Measurements from ENCODE around the gene LIMS2.

The LIMS2 gene

GRCh38 chr2:127701193-127701650, 25.9 kb upstream of the LIMS2 start, which contains the start of gene SFT2D3:
TSS of gene SFT2D3 (plus strand) at chr2:127701497. CDS start at chr2:127701529, 32 bp downstream.
- DNase-seq (ENCODE audit: low spot score) = peak; percentile 89

- no peak for DNase-seq (ENCODE audit: low spot score)
Measured at GRCh38 chr2:127700527-127701192, 25.3 kb upstream of the LIMS2 start.

GRCh38 chr2:127698553-127699355, 23.4 kb upstream of the LIMS2 start:
- DNase-seq (ENCODE audit: low spot score) = no peak

- no peak for DNase-seq (ENCODE audit: low spot score)
Measured at GRCh38 chr2:127697482-127698180, 22.3 kb upstream of the LIMS2 start.

GRCh38 chr2:127695491-127696472, 20.5 kb upstream of the LIMS2 start:
- no peak for DNase-seq (ENCODE audit: low spot score)

- no peak for DNase-seq (ENCODE audit: low spot score)
Measured at GRCh38 chr2:127694986-127695385, 19.7 kb upstream of the LIMS2 start.

GRCh38 chr2:127690696-127691095, 15.4 kb upstream of the LIMS2 start:
- no peak for DNase-seq (ENCODE audit: low spot score)

GRCh38 chr2:127688405-127688804, 13.1 kb upstream of the LIMS2 start:
- DNase-seq (ENCODE audit: low spot score) = no peak

- DNase-seq (ENCODE audit: low spot score) = no peak
Measured at GRCh38 chr2:127685410-127686080, 10.2 kb upstream of the LIMS2 start.

GRCh38 chr2:127683757-127684156, 8.4 kb upstream of the LIMS2 start:
- DNase-seq (ENCODE audit: low spot score) = no peak

- DNase-seq (ENCODE audit: low spot score) = no peak
Measured at GRCh38 chr2:127683056-127683455, 7.7 kb upstream of the LIMS2 start.

GRCh38 chr2:127681976-127682857, 6.9 kb upstream of the LIMS2 start:
- no peak for DNase-seq (ENCODE audit: low spot score)

GRCh38 chr2:127681288-127681804, 6.0 kb upstream of the LIMS2 start:
- no peak for DNase-seq (ENCODE audit: low spot score)

GRCh38 chr2:127680706-127681287, 5.5 kb upstream of the LIMS2 start:
- DNase-seq (ENCODE audit: low spot score) = no peak

- no peak for DNase-seq (ENCODE audit: low spot score)
Measured at GRCh38 chr2:127679680-127680361, 4.5 kb upstream of the LIMS2 start.

- DNase-seq (ENCODE audit: low spot score) = no peak
Measured at GRCh38 chr2:127678991-127679390, 3.7 kb upstream of the LIMS2 start.

- no peak for DNase-seq (ENCODE audit: low spot score)
Measured at GRCh38 chr2:127678531-127678930, 3.2 kb upstream of the LIMS2 start.

GRCh38 chr2:127676906-127677305, 1.6 kb upstream of the LIMS2 start:
- no peak for DNase-seq (ENCODE audit: low spot score)
